ENCODE results near the gene CLPSL2.

Gene CLPSL2

GRCh38 chr6:35747877-35748276 lies 28.5 kb upstream of the CLPSL2 start:
- DNase-seq = no peak

- no peak for DNase-seq
Observed at GRCh38 chr6:35750557-35750956, 25.8 kb upstream of the CLPSL2 start.

- DNase-seq = peak; percentile 67
Observed at GRCh38 chr6:35751594-35751993, 24.8 kb upstream of the CLPSL2 start.

GRCh38 chr6:35752330-35752729 lies 24.1 kb upstream of the CLPSL2 start:
- no peak for DNase-seq

GRCh38 chr6:35754452-35755277 lies 21.7 kb upstream of the CLPSL2 start:
- no peak for DNase-seq

GRCh38 chr6:35755278-35755924 lies 21.0 kb upstream of the CLPSL2 start:
- DNase-seq = no peak

GRCh38 chr6:35757456-35758123 lies 18.8 kb upstream of the CLPSL2 start:
- peak; percentile 43 for DNase-seq

- no peak for DNase-seq
Observed at GRCh38 chr6:35759426-35759825, 17.0 kb upstream of the CLPSL2 start.

GRCh38 chr6:35765739-35766138 lies 10.7 kb upstream of the CLPSL2 start:
- no peak for DNase-seq

GRCh38 chr6:35769211-35769610 lies 7.2 kb upstream of the CLPSL2 start:
- no peak for DNase-seq

- DNase-seq = no peak
Observed at GRCh38 chr6:35771343-35771627, 5.1 kb upstream of the CLPSL2 start.

GRCh38 chr6:35774116-35774794 lies 2.1 kb upstream of the CLPSL2 start:
- DNase-seq = no peak

GRCh38 chr6:35775031-35775430 lies 1.4 kb upstream of the CLPSL2 start:
- no peak for DNase-seq

GRCh38 chr6:35777356-35778102 lies 1.1 kb downstream of the CLPSL2 start:
- DNase-seq = no peak

GRCh38 chr6:35778437-35778836 lies 2.0 kb downstream of the CLPSL2 start:
- no peak for DNase-seq

GRCh38 chr6:35780719-35781118 lies 4.3 kb downstream of the CLPSL2 start, which contains the start of gene CLPSL1:
Gene CLPSL1 (plus strand): TSS chr6:35781019. CDS start chr6:35781111, 92 bp downstream.
- no peak for DNase-seq

GRCh38 chr6:35781290-35781689 lies 4.9 kb downstream of the CLPSL2 start:
- no peak for DNase-seq

- no peak for DNase-seq
Observed at GRCh38 chr6:35782424-35782823, 6.0 kb downstream of the CLPSL2 start.

GRCh38 chr6:35784200-35784599 lies 7.8 kb downstream of the CLPSL2 start:
- DNase-seq = no peak

GRCh38 chr6:35786272-35786671 lies 9.9 kb downstream of the CLPSL2 start:
- DNase-seq = no peak

- no peak for DNase-seq
Observed at GRCh38 chr6:35786810-35787209, 10.4 kb downstream of the CLPSL2 start.

Measured in activated CD4-positive, alpha-beta T cell treated with anti-CD3 and anti-CD28 coated beads, Interleukin-2, amount 50 U/mL, for 16 hours (primary cell).